Measurements from ENCODE around the gene EDA. TPM values are rescaled to one million over a fixed set of nuclear protein-coding genes. Genes with fewer than 3 reads are reported as not detected.

EDA gene
- total and polyA plus RNA-seq, 7 donors: 0.82 to 6.4 (median 3.6) TPM

DNA sequence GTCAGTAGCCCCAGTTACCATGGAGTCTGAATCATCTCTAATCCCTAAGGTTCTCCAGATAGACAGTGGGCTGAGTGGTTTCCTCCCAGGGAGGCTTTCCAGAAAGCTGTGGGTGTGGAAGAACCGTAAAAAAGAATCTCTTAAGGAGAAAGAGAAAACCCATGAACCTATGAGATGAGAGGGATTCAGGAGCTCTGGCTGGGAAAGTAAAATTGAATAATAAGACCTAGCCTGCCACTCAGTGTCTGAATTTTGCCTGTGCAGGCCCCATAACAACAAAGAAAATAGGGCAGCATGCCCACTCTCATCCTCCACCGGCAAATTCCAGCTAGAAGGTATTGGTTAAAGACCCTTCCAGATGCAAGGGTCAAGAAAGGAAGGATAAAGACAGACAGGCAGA, 416.9 kb downstream of the EDA start:
- no peaks in the 10 kb centered on the region for H3K36me3 ChIP-seq
- DNase-seq: no peak
- intact Hi-C loops (cut with DNase I): loop anchor here (10.0 kb wide), 1 partner anchor 62 kb away; no protein-coding TSS in a partner anchor
- TF ChIP-seq POLR2A (IDR thresholded peaks at IDR 0.05) (no peak), EP300 (IDR thresholded peaks at IDR 0.05) (no peak), POLR2AphosphoS5 (IDR thresholded peaks at IDR 0.05) (no peak)
- TF ChIP-seq, protein P1, sequence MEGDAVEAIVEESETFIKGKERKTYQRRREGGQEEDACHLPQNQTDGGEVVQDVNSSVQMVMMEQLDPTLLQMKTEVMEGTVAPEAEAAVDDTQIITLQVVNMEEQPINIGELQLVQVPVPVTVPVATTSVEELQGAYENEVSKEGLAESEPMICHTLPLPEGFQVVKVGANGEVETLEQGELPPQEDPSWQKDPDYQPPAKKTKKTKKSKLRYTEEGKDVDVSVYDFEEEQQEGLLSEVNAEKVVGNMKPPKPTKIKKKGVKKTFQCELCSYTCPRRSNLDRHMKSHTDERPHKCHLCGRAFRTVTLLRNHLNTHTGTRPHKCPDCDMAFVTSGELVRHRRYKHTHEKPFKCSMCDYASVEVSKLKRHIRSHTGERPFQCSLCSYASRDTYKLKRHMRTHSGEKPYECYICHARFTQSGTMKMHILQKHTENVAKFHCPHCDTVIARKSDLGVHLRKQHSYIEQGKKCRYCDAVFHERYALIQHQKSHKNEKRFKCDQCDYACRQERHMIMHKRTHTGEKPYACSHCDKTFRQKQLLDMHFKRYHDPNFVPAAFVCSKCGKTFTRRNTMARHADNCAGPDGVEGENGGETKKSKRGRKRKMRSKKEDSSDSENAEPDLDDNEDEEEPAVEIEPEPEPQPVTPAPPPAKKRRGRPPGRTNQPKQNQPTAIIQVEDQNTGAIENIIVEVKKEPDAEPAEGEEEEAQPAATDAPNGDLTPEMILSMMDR (IDR thresholded peaks at IDR 0.05): no peak
- H3K4me1 ChIP-seq: no peaks in the 10 kb centered on the region
- H3K4me3 ChIP-seq: no peak overlapping the region
- H3K27me3 ChIP-seq: no peaks in the 10 kb centered on the region
- no peak overlapping the region for H3K27ac ChIP-seq
- WGBS, 2 donors: 68 to 79% methylated on average over 2 of the region's 2 CpGs
- H3K9me3 ChIP-seq: no peaks in the 10 kb centered on the region

DNA sequence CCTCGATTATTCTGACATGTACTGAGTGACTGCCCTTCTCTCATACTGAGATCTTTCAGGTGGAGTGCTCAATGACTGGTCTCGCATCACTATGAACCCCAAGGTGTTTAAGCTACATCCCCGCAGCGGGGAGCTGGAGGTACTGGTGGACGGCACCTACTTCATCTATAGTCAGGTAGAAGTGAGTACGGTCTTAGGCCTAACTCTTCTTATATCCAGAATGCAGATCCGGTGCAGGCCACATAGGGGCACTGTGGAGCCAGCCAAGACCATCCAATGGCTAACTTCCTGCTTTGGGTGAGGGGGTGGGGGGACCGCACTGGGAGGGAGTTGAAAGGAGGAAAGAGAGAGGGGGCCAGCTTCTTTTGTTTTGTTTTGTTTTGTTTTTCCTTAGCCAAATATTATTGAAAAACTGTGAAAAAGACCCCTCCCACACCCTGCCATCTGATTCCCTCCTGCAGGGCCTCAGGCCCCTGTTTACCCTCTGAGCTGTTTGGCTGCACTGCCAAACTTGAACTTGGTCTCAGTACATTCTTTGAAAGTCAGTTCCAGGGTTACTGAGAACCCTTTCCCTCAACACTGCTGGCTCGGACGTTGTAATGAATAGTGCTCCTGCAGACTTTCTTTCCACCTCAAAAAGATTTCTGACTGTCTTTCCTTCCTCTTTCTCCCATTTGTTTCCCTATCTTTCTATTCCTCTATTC, 417.6 kb downstream of the EDA start:
- H3K4me1 ChIP-seq: no peaks in the 10 kb centered on the region
- TF ChIP-seq POLR2AphosphoS5 (IDR thresholded peaks at IDR 0.05) (no peak), EP300 (IDR thresholded peaks at IDR 0.05) (no peak)
- TF ChIP-seq, protein P1 (IDR thresholded peaks at IDR 0.05): peak in 1 of 4 experiments; percentile 27
- H3K27me3 ChIP-seq: no peaks in the 10 kb centered on the region
- no peak for DNase-seq
- H3K36me3 ChIP-seq: no peaks in the 10 kb centered on the region
- intact Hi-C loops (cut with DNase I): loop anchor here (10.0 kb wide), 1 partner anchor 61 kb away; no protein-coding TSS in a partner anchor
- H3K4me3 ChIP-seq: no peak overlapping the region
- H3K27ac ChIP-seq: no peak overlapping the region
- no peaks in the 10 kb centered on the region for H3K9me3 ChIP-seq
- 67 to 76% methylated on average over 10 of the region's 10 CpGs for WGBS, 2 donors

DNA sequence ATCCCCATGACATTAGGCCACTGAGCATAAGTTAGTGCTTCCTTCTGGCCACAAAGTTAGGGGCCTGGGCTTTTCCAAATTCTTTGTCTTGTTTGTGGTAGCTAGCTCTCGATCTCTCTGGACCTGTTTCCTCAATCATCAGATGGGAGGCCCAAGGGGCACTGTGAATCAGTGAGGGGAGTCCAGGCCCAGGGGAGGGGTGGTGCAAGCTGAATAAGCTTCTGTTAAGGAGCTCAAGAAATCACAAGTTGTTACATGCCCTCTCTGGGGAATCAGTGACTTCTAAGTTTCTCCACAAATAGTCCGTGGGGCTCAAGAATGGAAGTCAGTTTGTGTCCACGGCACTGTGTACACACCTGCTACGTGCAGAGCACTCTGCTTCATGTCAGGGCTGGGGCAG, 418.7 kb downstream of the EDA start:
- 87 to 88% methylated on average over 4 of the region's 4 CpGs for WGBS, 2 donors
- H3K9me3 ChIP-seq: no peaks in the 10 kb centered on the region
- intact Hi-C loops (cut with DNase I): loop anchor here (10.0 kb wide), 1 partner anchor 60 kb away; no protein-coding TSS in a partner anchor
- TF ChIP-seq POLR2A (IDR thresholded peaks at IDR 0.05) (no peak), EP300 (IDR thresholded peaks at IDR 0.05) (no peak), POLR2AphosphoS5 (IDR thresholded peaks at IDR 0.05) (no peak)
- TF ChIP-seq, protein P1 (IDR thresholded peaks at IDR 0.05): no peak
- no peaks in the 10 kb centered on the region for H3K4me1 ChIP-seq
- no peak overlapping the region for H3K4me3 ChIP-seq
- H3K36me3 ChIP-seq: no peaks in the 10 kb centered on the region
- no peak for DNase-seq
- no peak overlapping the region for H3K27ac ChIP-seq
- no peaks in the 10 kb centered on the region for H3K27me3 ChIP-seq

DNA sequence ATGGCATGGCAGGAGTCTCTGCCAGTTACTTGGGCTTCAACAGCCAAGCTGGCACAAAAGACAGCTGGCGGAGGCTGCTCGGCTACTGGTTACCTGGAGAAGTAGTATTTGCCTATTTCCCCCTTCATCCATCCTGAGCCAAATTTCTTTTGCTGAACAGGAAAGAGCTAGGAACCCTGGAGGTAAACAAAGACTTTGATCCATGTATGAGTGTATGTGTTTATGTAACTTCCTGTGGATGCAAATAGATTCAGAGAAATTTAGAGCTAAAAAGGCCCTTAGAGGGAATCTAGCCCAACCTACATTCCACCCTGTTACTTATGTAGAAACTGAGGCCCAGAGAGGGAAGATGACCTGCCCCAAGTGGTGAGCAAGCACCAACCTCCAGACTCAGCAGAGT, 422.6 kb downstream of the EDA start:
- no peak for DNase-seq
- H3K27me3 ChIP-seq: no peaks in the 10 kb centered on the region
- no peak for TF ChIP-seq EP300 (IDR thresholded peaks at IDR 0.05)
- TF ChIP-seq, protein P1 (IDR thresholded peaks at IDR 0.05): no peak
- TF ChIP-seq POLR2A (IDR thresholded peaks at IDR 0.05): no peak
- no peak for TF ChIP-seq POLR2AphosphoS5 (IDR thresholded peaks at IDR 0.05)
- H3K27ac ChIP-seq: no peak overlapping the region
- H3K4me1 ChIP-seq: no peaks in the 10 kb centered on the region
- H3K9me3 ChIP-seq: no peaks in the 10 kb centered on the region
- 39 to 90% methylated on average over 2 of the region's 2 CpGs for WGBS, 2 donors
- intact Hi-C loops (cut with DNase I): loop anchor here (10.0 kb wide), 1 partner anchor 56 kb away; no protein-coding TSS in a partner anchor
- no peaks in the 10 kb centered on the region for H3K36me3 ChIP-seq
- H3K4me3 ChIP-seq: no peak overlapping the region
